Measurements from ENCODE around the gene TAL2.

TAL2 gene

DNA sequence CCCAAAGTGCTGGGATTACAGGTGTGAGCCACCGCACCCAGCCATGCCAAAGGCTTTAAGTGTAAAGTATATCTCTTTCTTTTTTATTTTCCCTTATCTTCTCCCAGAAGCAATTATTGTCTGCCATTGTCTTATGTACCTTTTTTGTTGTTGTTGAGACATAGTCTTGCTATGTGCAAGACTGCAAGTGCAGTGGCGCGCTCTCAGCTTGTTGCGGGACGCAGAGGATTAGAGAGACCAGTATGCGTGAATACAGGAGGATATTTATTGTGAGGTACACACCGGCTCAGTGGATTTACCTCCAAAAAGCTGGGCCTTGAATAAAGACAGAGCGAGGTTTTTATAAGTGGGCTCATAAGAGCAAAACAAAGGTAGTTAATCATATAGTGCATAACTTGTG lies 43.9 kb downstream of the TAL2 start:
- DNase-seq (ENCODE audit: low read depth, low spot score), result no peak

DNA sequence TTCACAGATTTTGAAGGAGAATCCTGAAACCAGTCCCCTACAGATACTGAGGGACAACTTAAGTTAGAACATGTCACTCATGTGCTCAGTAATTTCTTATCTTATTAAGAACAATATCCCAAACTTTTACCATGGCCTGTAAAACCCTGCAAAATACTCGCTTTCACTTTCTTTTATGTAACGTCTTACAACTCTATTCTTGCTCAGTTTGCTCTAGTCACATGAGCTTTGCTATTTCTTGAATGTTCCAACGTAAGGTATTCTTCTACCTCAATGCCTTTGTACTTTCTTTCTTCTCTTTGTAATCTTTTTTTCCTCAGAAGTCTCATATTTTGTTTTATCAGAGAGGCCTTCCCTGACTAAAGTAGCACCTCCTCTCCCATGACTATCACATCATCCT lies 46.1 kb downstream of the TAL2 start:
- DNase-seq (ENCODE audit: low read depth, low spot score), result no peak

- DNase-seq (ENCODE audit: low read depth, low spot score), result no peak
Observed at GRCh38 chr9:105710638-105711037, 48.4 kb downstream of the TAL2 start.

DNA sequence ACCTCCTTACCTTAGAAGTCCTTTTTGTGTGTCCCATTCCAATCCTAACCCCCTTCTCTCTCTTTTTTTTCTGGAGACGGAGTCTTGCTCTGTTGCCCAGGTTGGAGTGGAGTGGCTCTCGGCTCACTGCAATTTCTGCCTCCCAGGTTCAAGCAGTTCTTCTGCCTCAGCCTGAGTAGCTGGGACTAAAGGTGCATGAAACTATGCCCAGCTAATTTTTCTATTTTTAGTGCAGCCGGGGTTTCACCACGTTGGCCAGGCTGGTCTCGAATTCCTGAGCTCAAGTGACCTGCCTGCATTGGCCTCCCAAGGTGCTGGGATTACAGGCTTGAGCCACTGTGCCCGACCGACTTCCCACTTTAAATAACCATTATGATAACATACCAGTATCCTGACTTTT lies 49.6 kb downstream of the TAL2 start:
- no peak for DNase-seq (ENCODE audit: low read depth, low spot score)

DNA sequence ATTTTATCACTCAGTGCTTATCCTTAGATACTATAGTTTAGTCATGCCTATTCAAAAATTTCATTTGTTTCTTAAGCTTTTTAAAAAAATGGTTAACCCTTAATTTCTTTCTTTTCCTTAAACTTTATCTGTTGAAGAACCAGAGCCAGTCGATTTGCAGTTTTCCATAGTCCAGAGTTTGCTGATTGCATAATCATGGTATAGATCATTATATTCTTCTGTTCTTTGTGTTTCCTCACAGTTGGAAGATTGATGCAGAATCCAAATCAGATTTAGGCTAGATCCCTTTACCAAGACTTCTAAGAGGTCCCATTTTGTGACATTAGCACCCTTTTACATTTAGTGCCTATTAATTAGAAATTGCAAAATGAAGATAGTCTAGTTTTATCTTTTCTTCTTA lies 50.0 kb downstream of the TAL2 start:
- DNase-seq (ENCODE audit: low read depth, low spot score), result no peak

Data from astrocyte of the hippocampus (primary cell).